ENCODE results near the gene ABCC1.

The ABCC1 gene

GRCh38 chr16:16093628-16094332 lies 144.4 kb downstream of the ABCC1 start:
- Histone ChIP-seq H3K4me1 (ENCODE audit: low read depth, poor library complexity, severe bottlenecking) (no peaks in the 10 kb centered on the region), H3K79me2 (ENCODE audit: insufficient read depth, low read depth) (no peaks in the 10 kb centered on the region), H3K27me3 (ENCODE audit: insufficient read depth, low read depth) (no peaks in the 10 kb centered on the region), H3K27ac (no peak overlapping the region), H4K20me1 (ENCODE audit: insufficient read depth) (no peaks in the 10 kb centered on the region), H3K4me3 (IDR thresholded peaks at IDR 0.05; ENCODE audit: insufficient read depth, low read depth, low read length) (no peak overlapping the region), H3K4me2 (no peak overlapping the region), H2AFZ (ENCODE audit: low read depth) (no peak overlapping the region), H3K36me3 (ENCODE audit: insufficient read depth) (no peaks in the 10 kb centered on the region), H3K9ac (no peak overlapping the region)
- no peak for TF ChIP-seq CTCF (conservative IDR thresholded peaks at IDR 0.05; ENCODE audit: low read depth, low read length)

GRCh38 chr16:16095646-16096045 lies 146.2 kb downstream of the ABCC1 start:
- Histone ChIP-seq H3K27me3 (ENCODE audit: insufficient read depth, low read depth) (no peaks in the 10 kb centered on the region), H2AFZ (ENCODE audit: low read depth) (no peak overlapping the region), H3K4me3 (IDR thresholded peaks at IDR 0.05; ENCODE audit: insufficient read depth, low read depth, low read length) (no peak overlapping the region), H3K9ac (no peak overlapping the region), H3K79me2 (ENCODE audit: insufficient read depth, low read depth) (no peaks in the 10 kb centered on the region; the same call in 1 of the 2 replicates), H3K36me3 (ENCODE audit: insufficient read depth) (no peaks in the 10 kb centered on the region), H3K4me1 (ENCODE audit: low read depth, poor library complexity, severe bottlenecking) (no peaks in the 10 kb centered on the region), H3K27ac (no peak overlapping the region), H3K4me2 (no peak overlapping the region), H4K20me1 (ENCODE audit: insufficient read depth) (no peaks in the 10 kb centered on the region)
- TF ChIP-seq CTCF (conservative IDR thresholded peaks at IDR 0.05; ENCODE audit: low read depth, low read length): no peak

GRCh38 chr16:16096121-16096857 lies 146.9 kb downstream of the ABCC1 start:
- Histone ChIP-seq H3K4me1 (ENCODE audit: low read depth, poor library complexity, severe bottlenecking) (no peaks in the 10 kb centered on the region), H4K20me1 (ENCODE audit: insufficient read depth) (no peaks in the 10 kb centered on the region), H3K27ac (no peak overlapping the region), H3K4me3 (IDR thresholded peaks at IDR 0.05; ENCODE audit: insufficient read depth, low read depth, low read length) (no peak overlapping the region), H3K9ac (no peak overlapping the region), H3K79me2 (ENCODE audit: insufficient read depth, low read depth) (no peaks in the 10 kb centered on the region; the same call in 1 of the 2 replicates), H2AFZ (ENCODE audit: low read depth) (no peak overlapping the region), H3K4me2 (no peak overlapping the region), H3K27me3 (ENCODE audit: insufficient read depth, low read depth) (no peaks in the 10 kb centered on the region), H3K36me3 (ENCODE audit: insufficient read depth) (no peaks in the 10 kb centered on the region)
- peak; percentile 37; the same call in 1 of the 2 replicates for TF ChIP-seq CTCF (conservative IDR thresholded peaks at IDR 0.05; ENCODE audit: low read depth, low read length)

- H3K4me2 ChIP-seq: no peak overlapping the region
- no peaks in the 10 kb centered on the region for H3K27me3 ChIP-seq (ENCODE audit: insufficient read depth, low read depth)
- no peaks in the 10 kb centered on the region for H4K20me1 ChIP-seq (ENCODE audit: insufficient read depth)
- H3K27ac ChIP-seq: no peak overlapping the region
- no peaks in the 10 kb centered on the region for H3K36me3 ChIP-seq (ENCODE audit: insufficient read depth)
- no peak for TF ChIP-seq CTCF (conservative IDR thresholded peaks at IDR 0.05; ENCODE audit: low read depth, low read length)
- no peak overlapping the region for H2AFZ ChIP-seq (ENCODE audit: low read depth)
- no peak overlapping the region for H3K4me3 ChIP-seq (IDR thresholded peaks at IDR 0.05; ENCODE audit: insufficient read depth, low read depth, low read length)
- no peaks in the 10 kb centered on the region; the same call in 1 of the 2 replicates for H3K79me2 ChIP-seq (ENCODE audit: insufficient read depth, low read depth)
- H3K9ac ChIP-seq: no peak overlapping the region
- H3K4me1 ChIP-seq (ENCODE audit: low read depth, poor library complexity, severe bottlenecking): no peaks in the 10 kb centered on the region
Observed at GRCh38 chr16:16096858-16097213, 147.4 kb downstream of the ABCC1 start.
